ENCODE measurements around the gene SCAP.

- TF ChIP-seq ZNF274 (IDR thresholded peaks at IDR 0.05; ENCODE audit: low read depth, low read length) (no peak), CTCF (IDR thresholded peaks at IDR 0.05 in 2 of 3, conservative IDR thresholded peaks at IDR 0.05 in 1 of 3; ENCODE audit: borderline replicate concordance in 1 of 3, insufficient read depth in 1 of 3, low read depth in 2 of 3, low read length in 2 of 3) (no peak), EZH2phosphoT487 (IDR thresholded peaks at IDR 0.05; ENCODE audit: borderline replicate concordance) (no peak)
Observed at GRCh38 chr3:47431225-47431624, 44.5 kb downstream of the SCAP start.

All from HCT116 (cell line).